DMS53 treated with DMSO at 0.1 percent for 48 hours (cell line): ENCODE data around the gene CDK18.
"Not testable (repeated sequence)": the region's sequence is repeated elsewhere in the genome, so short reads cannot be mapped to it uniquely, and the experiment has no call there.

ENCODE experiments used
- DNase-seq: peaks from one replicate; lab custom pipeline; 2025; ENCODE audit not compliant: unreplicated experiment; lab: John Stamatoyannopoulos, UW

CDK18 gene

GRCh38 chr1:205504311-205505075 is at the start of gene CDK18:
Gene CDK18 (plus strand): TSS chr1:205504669. CDS start chr1:205523168, 18,499 bp downstream.
- DNase-seq = peak; percentile 66

GRCh38 chr1:205454903-205455335 is 49.5 kb upstream of the CDK18 start:
- DNase-seq = no peak

- no peak for DNase-seq
Measured at GRCh38 chr1:205455581-205456382, 48.7 kb upstream of the CDK18 start, which contains the start of gene BLACAT1. Gene BLACAT1 (minus strand): TSS chr1:205456045.

GRCh38 chr1:205456383-205456867 is 48.0 kb upstream of the CDK18 start:
- DNase-seq = peak; percentile 29

GRCh38 chr1:205456868-205457745 is 47.4 kb upstream of the CDK18 start:
- peak; percentile 66 for DNase-seq

- DNase-seq = no peak
Measured at GRCh38 chr1:205458777-205459566, 45.5 kb upstream of the CDK18 start.

- DNase-seq = no peak
Measured at GRCh38 chr1:205465392-205465791, 39.1 kb upstream of the CDK18 start.

GRCh38 chr1:205466595-205467220 is 37.8 kb upstream of the CDK18 start:
- DNase-seq = no peak

- DNase-seq = no peak
Measured at GRCh38 chr1:205470131-205470530, 34.3 kb upstream of the CDK18 start.

GRCh38 chr1:205472737-205473441 is 31.6 kb upstream of the CDK18 start:
- DNase-seq = no peak

- no peak for DNase-seq
Measured at GRCh38 chr1:205473475-205473874, 31.0 kb upstream of the CDK18 start.

- no peak for DNase-seq
Measured at GRCh38 chr1:205473966-205474365, 30.5 kb upstream of the CDK18 start.

- DNase-seq = no peak
Measured at GRCh38 chr1:205474571-205474970, 29.9 kb upstream of the CDK18 start.

GRCh38 chr1:205475855-205476254 is 28.6 kb upstream of the CDK18 start:
- DNase-seq = no peak

GRCh38 chr1:205476648-205477047 is 27.8 kb upstream of the CDK18 start:
- no peak for DNase-seq

- DNase-seq = no peak
Measured at GRCh38 chr1:205477121-205477758, 27.2 kb upstream of the CDK18 start.

- DNase-seq = no peak
Measured at GRCh38 chr1:205477759-205478247, 26.7 kb upstream of the CDK18 start.

GRCh38 chr1:205478985-205479384 is 25.5 kb upstream of the CDK18 start:
- DNase-seq = not testable (repeated sequence)
